ENCODE data around the gene ABCA2.
A peak's percentile ranks its signal among the peaks of the same experiment; 100 is the strongest.

DNA sequence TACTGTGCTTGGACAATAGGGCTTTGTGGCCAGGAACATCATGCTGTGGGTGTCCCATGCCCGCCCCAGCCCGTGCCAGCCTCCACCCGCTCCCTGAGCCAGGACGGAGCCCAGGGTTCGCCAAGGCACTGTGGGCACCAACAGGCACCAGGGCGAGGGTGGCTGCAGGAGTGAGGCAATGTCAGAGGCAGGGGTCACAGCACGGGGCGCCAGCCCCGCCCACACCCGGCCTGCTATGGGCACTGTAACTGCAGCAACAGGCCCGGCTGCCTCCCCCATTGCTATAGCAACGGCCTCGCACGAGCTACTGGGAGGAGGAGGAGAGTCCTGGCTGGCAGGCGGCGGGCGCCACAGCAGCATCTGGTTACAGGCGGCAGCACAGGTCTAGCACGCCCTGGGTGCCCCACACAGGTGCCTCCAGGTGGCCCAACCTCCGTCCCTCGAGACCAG lies 2.5 kb downstream of the ABCA2 start:
- TF ChIP-seq CTCF (IDR thresholded peaks at IDR 0.05; ENCODE audit: low read length) (peak; percentile 28; the same call in 1 of the 2 replicates), EZH2 (IDR thresholded peaks at IDR 0.05; ENCODE audit: borderline replicate concordance, low read length) (no peak)
